ENCODE measurements around the gene ACBD6.

The ACBD6 gene

DNA sequence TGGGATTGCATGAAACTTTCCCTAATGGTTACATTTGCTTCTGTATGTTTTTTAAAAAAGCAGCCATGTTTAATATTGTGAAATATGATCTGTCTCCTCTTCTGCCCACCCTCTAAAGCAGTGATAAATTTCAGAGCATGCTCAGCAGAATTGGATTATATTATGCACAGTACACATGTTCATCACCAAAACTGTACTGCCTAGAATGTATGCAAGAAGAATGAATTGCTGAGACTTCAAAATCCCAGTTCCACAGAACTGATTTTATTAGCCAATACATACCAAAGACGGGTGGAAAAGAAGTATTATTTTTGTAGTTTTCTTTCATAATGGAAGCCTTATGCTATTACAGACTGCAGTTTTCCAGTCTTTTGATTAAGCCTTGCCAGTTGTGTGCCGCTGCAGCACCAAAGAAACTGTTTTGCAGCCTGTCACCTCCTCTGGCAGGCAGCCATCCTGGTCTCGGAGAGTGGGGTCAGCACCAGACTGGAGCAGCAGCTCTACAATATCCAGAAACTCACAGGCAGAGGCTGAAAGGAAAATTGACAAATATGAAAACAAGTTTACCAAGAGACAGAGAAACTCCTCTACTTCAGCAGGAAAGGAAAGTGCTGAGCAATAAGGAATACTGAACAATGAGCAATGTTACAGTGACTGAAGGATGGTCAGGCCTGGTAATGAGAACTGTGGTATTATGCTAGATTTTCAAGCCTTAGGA, 214.2 kb downstream of the ACBD6 start:
- no peak for DNase-seq

DNA sequence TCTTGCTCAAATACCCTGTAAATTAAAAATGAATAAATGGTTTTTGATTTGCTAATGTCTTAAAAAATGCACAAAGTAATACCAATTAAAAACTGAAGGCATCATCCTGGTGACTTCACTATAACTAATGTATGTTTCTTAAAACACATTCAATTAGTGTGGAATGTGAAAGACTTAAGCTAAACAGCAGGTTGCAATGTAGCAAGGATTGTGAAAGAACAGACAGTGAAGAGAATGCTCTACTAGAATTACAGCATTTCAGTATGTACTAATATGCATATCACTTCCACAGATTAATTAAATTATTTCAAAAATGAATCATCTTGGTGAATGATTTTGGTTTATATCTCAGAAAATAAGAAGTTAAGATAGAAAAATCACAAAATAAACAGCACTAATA, 216.0 kb downstream of the ACBD6 start:
- no peak for DNase-seq

DNA sequence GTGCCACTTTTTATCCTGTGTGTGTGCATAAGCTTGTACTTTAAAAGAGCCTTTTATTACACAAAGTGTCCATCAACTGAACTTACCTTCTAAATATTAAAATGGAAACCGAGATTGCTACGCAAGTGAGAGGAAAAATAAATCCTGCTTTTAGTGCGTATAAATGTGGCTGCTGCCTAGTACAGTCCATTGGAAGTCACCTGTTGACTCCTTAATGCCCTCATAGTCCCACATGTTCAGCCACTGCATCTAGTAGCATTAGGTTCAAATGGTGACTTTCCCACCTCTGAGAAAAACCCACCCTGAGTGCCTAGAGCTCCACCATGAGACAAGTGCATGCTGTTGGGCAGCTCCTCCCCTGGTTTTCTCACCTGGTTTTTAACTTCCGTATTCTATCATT, 219.3 kb downstream of the ACBD6 start:
- DNase-seq, result no peak

DNA sequence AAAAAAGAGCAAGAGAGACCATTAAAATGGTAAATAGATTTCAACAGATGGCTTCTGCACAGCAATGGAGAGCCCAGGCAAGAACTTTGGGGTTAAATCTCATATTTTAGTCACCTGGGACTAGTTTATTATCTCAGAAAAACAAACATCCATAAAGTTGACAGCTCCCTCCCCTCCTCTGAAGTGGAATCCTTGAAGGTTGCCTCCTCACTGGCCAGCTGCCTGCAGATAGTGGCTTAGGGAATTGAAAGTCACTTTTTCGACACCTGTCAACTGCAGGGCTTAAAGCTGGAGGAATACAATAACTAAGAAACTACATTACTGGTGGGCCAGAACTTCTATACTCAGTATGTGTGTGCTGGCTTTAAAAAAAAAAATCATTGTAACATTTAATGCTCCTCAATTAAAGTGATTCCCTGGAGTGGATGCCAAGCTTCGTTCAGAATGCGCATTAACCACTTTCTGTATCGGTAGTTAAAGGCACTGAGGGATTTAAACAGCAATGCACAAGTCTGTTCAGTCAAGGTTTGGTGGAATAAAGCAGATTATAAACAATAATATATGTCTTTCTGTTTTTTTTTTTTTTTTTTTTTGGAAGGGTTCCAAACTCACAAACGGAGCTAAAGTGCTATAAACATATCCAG, 219.9 kb downstream of the ACBD6 start:
- no peak for DNase-seq

DNA sequence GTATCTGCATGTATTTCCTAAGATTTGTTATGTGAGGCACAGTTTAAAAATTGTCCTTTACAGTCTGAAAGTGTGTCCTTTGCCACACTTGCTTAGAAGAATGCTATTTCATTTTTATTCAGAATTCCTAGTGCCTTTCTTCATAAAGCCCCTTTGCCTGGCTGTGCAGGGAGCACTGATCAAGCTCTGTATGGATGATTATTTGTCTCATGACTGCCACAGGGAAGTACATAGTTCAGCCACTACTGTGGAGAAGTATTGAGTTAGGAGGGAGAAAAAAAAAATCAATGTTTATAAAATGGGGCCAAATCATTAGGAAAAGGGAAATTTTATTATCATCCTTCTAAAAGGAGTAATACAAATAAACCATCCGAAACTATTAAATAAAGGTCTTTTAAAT, 220.9 kb downstream of the ACBD6 start:
- no peak for DNase-seq

DNA sequence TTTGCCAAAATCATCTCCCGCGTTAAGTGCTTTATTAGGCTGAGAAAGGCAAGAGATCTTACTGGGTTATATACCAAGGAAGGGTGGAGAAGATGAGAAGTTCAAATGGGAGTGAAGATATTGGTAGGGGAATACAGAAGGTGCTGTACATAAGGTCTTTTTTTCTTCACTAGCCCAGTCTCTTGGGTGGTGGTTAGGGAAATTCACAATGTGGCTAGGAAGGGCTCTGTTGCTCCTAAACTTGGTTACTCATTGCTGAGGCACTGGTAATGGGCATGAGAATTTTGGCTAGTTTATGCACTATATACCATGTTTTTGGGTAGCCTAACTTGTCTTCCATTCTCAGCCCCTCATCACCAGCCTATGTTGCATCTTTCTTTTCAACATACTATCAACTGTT, 221.8 kb downstream of the ACBD6 start:
- DNase-seq, result no peak

DNA sequence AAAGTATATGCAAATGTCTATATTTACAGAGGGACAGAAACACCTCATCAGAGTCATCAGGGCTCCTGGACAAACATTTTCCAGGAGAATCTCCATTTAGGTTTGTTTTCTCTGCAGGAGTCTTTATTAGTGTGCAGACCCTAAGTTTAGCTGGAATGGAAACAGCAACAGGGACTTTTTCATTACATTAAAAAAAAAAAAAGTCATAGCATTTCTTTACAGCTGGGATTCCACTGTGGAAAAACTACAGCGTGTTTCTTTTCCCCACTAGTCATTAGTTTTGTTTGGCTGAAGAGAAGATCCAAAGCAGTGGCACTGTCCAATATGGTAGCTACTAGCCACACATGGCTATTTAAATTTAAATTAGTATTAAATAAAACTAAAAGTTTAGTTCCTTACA, 222.7 kb downstream of the ACBD6 start:
- no peak for DNase-seq

DNA sequence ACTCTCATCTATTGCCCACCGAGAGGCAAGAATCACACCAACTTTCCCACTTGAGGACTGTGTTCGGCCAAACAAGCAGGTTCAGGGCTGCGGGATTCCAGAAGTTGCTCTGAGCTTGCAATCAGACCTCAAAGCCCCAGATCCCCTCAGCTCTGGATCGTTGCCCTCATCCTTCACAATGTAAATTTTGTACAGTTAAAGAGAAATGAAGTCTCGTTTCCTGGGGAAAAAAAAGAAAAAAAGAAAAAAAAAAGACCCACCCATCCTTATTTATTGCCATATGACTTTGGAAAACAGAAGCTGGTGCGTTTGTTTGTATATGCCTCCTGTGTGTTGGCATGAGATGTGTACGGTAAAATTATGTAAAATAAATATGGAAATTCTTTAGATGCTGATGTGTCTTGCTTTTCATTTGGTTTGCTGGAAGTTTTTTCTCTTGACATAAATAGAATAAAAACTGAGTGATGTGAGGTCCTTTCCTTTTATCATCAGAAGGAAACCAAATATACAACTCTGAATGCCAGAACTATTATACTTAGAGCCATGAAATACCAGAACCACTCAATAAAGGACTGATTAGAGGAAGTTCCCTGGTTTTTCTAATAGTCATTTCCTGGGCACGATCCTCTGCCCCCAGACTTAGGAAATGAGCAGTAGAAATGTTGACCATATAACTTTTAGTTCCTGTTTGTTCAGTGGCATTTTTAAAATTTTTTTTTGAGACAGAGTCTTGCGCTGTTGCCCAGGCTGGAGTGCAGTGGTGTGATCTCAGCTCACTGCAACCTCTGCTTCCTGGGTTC, 223.6 kb downstream of the ACBD6 start:
- DNase-seq, result no peak

DNA sequence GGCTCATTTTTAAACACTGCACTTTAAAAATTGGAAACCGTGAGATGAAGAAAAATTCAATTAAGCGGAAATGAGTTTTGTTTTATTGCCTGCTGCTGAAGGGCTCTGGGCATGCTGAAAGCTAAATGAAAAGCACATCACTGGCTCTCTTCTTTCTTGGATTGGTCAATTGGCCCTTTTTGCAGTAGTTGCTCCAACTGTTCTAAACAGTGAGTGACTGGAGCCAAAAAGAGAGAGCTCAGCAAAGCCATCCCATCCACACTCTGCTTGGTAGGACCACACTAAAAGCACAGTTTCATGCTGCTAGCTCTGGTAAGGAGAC, 224.2 kb downstream of the ACBD6 start:
- no peak for DNase-seq

DNA sequence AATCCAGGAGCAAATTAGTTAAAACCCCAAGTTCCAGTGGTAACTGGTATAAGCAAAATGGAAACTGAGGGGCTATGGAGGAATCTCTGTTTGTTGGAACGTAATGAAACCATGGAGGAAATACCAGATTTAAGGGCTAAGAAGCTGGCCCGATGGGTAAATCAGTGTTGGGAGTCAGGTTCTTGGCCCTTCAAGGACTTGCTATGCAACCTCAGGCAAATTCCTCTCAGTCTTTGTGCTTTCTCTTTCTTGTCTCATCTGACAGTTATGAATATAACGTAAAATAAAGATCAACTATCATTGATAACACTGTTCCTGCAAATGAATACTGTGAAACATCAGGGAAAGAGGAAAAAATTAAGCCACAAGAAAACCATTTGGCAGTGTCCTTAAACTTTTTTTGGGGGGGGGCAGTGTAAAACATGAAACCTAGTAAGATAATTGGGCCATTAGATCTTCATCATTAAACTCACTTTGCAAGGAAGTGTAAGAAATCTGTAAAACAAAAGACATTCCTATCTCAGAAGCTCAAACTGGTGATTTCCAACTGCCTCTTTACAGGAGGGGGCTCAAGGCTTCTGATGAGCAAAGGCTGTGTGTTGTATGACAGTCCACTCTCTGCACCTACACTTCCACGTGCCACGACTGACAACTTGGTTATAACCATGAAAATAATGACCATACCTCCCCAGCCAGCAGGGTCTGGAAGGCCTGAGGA, 224.7 kb downstream of the ACBD6 start:
- DNase-seq, result no peak

DNA sequence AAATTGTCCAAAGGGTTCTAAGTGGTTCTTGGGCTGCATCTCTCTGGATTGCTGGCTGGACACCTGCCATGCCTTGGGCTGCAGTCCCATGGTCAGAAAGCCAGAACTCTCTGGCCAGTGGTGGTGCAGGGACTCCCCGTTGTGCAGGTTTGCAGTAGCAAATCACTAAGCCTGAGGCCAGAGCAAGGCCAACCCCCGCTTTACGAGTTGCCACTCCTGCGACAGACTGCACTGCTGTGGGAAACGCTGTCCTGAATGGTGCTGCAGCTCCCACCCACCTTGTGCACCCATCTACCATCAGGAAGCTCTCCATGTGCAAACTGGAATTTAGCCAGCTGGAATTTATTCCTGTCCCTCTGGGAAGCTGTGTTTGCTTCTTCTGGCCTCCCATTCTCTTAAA, 226.7 kb downstream of the ACBD6 start:
- DNase-seq, result no peak

DNA sequence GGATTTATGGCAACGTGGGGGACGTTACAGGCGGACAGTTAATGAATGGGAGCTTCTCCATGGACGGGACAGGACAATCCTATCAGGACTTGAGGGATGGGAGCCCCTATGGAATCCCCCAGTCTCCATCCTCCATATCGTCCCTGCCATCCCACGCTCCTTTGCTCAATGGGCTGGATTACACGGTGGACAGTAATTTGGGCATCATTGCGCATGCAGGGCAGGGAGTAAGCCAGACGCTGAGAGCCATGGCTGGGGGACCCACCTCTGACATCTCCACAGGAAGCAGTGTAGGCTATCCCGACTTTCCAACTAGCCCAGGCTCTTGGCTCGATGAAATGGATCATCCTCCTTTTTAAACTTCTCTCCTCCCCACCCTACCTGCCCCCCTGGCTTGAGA, 228.2 kb downstream of the ACBD6 start:
- DNase-seq, result no peak

DNA sequence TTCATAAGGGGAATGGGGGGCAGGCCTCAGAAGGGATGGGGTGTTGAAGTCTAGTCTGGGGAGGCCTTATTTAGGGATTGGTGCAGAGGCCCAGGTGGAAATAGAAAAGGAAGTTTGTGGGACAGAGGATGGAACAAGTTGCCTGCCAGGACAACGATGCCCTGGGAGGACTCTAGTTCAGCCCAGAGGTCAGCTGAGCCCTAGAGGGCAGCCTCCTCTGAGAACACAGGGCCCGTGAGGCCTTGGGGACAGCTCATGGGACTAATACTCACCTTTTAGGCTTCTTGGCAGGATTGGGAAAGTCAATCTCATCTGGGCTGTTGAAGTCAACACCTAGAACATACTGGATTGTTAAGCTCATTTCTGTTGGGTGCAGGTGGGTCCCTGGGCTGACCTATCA, 229.3 kb downstream of the ACBD6 start:
- no peak for DNase-seq

DNA sequence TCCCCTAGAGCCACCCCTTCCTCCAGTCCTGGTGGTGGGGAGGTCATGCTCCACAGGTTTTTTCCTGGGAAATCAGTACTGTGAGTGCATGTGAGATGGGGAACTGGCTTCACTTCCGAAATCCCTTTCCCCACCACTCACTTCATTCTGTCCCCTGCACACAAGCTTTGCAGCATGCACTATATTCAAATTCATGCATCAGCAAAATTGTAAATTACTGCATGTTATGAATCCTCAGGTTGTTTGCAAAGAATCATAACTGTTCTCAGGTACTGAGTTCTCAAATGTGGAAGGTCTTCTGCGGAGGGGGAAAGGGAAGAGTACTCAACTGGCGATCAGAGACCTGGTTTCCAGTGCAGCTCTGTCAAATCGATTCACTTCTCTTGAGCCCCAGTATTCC, 230.0 kb downstream of the ACBD6 start:
- DNase-seq, result no peak

DNA sequence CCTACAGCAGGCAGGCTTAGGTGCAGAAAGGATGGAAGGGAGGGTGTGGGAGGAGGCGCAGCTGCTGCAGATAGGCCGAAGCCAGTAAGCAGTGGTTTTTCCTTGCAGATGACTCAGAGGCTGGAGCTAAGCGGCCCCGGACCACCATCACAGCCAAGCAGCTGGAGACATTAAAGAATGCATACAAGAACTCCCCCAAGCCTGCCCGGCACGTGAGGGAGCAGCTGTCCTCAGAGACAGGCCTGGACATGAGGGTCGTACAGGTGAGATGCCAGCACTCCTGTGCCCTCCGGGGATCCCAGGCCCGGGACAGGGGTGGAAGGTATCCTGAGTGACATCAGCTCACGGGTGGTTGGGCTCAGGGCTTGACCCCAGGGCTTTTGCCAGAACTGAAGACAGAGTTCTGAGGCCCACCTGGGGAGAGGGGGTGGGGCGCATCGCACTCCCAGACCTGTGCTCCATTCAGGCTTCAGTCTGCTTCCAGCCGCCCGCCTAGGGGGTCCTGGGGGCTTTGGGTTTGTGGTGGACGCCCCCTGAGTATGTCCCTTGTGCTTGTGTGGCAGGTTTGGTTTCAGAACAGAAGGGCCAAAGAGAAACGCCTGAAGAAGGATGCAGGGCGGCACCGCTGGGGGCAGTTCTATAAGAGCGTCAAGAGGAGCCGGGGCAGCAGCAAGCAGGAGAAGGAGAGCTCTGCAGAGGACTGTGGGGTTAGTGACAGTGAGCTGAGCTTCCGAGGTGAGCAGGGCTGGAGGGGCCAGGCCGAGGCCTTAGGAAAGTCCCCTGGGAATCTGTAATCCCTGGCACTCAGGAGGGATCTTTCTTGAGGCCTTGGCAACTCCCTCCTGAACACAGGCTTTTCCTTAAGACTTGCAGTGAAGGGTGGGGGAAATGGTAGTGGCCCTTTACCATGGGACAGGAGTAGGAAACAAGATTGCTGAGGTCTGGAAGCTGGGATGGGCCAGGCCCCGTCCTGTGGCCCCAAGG, 230.8 kb downstream of the ACBD6 start:
- no peak for DNase-seq

DNA sequence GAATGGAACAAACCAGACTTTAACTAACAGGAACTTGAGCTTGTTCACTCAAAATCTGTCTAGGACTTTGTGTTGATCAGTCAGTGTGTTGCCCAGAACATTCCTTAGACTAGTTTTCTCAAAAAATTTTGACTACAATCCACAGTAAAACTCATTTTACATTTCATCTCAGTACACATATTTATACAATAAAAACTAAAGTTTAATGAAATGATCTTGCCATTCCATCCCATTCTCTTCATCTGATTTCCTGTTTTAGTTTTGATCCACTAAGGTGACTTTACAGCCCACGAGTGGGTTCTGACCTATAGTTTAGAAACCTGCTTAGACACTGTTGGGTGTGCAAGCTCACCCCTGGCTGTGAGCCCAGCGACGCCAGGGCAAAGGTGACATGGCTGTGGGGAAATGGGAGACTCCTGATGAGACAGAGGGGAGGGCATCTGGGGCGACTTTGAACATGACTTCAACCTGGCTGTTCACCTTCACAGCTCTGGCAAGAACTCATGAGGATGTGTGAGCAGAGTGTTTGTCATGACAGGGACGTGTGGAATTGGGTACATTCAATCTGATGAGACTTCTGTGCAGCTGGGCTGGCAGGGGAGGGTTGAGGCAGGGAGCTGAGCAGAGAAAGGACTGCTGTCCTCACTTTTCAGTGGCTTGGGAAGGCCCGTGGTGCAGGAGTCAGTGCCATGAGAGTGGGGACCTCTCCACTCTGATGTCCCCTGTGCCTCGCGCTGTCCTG, 231.7 kb downstream of the ACBD6 start:
- DNase-seq, result no peak

DNA sequence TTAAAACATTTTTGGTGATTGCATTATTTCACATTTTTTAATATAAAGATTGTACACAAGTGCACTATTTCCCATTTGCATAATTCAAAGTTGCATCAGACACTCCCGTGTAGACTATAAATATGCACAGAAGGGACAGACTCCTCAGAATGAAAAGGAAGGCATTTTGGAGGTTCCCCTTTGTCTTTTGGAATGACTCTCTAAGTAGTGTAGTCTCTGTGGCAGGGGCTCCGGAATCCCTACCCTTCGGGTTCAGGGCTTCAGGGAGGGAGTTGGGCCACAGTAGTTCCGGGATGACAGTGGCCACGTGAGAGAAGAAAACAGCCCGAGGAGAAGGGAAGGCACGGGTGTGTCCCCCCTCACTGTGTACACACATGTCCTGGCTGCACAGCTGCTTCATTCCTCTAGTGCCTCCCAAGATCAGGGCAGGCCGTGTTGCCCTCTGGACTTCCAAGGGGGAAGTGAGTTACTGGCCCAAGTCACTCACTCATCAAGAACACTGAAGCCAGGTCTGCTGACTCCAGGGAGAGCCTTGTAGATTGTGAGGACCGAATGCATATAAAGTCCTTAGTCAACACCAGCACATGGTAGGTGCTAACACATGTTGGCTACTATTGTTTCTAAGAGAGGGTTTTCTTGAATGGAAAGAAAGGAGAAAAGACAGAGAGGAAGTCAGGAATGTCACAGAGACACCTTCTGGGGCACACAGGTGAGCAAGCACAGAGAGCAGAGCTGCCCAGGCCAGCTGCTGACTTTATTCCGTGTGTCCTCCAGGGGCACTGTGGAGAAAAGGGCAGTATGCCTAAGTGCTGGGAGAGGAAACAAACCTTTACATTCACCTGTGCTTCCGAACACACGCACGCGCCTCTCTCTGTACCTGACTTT, 232.5 kb downstream of the ACBD6 start:
- DNase-seq, result no peak

DNA sequence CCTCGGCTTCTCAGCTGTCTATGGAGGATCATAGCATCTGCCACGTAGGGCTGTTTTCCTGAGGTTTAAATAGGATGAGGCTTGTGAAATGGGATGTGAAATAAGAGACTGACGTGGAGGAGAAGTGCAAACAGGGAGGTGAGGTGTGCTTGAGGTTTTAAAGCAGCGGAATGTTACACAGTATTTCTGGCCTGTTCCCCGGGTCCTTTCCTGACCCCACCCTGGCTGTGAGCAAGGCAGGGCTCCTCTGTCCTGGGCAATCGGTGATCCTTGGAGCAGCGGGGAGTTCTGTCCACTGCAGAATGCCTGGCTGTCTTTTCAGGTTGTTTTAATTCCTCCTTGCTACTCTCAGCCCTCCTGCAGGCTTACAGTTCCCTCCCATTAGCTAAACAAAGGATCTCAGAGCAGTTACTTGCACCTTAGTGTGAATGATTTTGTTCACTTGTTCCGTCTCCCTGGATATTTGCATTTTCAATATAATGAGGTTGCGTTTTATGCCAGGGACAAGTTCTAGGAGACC, 233.8 kb downstream of the ACBD6 start:
- no peak for DNase-seq

DNA sequence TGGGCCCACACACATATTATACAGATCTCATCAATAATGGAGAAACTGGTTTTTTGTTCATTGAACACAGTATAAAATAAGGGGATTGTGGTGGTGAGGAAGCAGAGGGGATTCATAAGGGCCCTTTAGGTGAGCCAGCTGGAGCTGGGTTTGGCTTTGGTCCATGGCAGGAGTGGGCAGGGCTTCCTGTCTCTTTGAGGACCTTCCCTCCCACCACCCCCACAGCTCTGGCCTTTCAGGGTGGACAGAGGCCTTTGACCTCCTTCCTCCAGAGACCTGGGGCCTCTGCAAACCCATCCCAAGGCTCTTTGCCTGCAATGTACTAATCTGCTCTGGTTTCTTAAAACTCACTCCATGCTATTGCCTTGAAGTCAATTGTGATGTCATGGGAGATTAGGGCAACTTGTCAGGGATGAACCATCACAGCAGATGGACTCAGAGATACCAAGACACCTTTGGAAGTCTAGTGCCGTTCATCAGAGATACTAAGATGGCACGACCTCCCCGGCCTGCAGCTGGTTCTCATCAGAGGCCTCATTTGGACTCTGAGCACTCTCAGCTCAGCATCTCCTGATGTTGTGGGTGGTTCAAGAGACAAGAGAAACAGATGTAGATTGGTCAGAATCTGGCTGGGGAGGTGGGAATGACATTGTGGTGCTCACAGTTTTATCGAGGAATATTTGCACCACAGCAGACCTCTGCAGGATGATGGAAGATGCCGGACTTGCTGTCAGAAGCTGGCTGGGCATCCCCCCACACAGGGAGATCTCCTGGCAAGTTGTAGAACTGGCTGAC, 234.4 kb downstream of the ACBD6 start:
- DNase-seq, result no peak

DNA sequence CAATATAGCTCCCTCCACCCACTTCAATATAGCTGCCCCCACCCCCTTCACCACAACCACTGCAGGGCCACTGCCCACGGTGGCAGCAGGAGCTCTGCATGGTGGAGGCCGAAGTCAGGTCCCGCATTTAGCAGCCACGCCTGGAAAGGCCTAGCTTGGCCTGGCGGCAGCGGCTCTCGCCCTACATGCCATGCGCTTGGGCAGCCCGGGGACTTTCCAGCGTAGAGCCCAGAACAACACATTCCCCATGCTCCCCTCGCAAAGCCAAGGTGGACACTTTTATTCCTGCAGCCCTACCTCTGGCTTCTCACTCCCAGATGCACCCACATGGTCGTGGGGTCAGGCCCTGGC, 235.2 kb downstream of the ACBD6 start:
- no peak for DNase-seq
